Endothelial cell of umbilical vein (primary cell): ENCODE results near the gene WDR86. TPM values are rescaled to one million over a fixed set of nuclear protein-coding genes. Genes with fewer than 3 reads are reported as not detected.

Experiments
- BruUV-seq: library from RNA; stranded (reverse); fragments of 400-500 nt; replicated peaks from 2 replicates; lab custom pipeline; 2021; lab: Mats Ljungman, UMichigan
- CTCF ChIA-PET: fragments of 300-600, 350-600 bp; sonication (Branson Sonifier 250); formaldehyde crosslinking; loops from one replicate; lab custom pipeline; 2021; ENCODE audit warnings: antibody characterized with exemption, inconsistent platforms; lab: Charles Lee
- POLR2A ChIA-PET: fragments of 300-600, 350-600 bp; sonication (Branson Sonifier 250); formaldehyde crosslinking; loops from one replicate; lab custom pipeline; 2021; ENCODE audit warnings: antibody characterized with exemption, inconsistent platforms; lab: Charles Lee
- DNase-seq: peaks from one replicate; pipeline ENCODE4 v3.0.0-alpha.2; 2011; ENCODE audit warnings: low read depth, low spot score
- FAIRE-seq: peaks from 2 replicates; lab custom pipeline; 2011; peaks lifted over from hg19 to GRCh38; lab: Jason Lieb, UNC
- H2AFZ ChIP-seq: 2 replicates; pipeline ENCODE4 v1.6.0; 2012; ENCODE audit warnings: low read depth, low read length, control low read depth, inconsistent platforms
- H3K27ac ChIP-seq: 2 replicates; pipeline ENCODE4 v1.5.1; 2011; ENCODE audit warnings: low read depth, mild to moderate bottlenecking, control low read depth, low read length, moderate library complexity; ENCODE audit not compliant: insufficient read depth
- H3K27me3 ChIP-seq, 2 experiments: 2 replicates each; pipeline versions ENCODE4 v1.6.0 to v1.6.1; 2011; ENCODE audit warnings: low read length in 2 of 2, mixed read lengths in 1 of 2; ENCODE audit not compliant: control insufficient read depth in 2 of 2, insufficient read depth in 2 of 2
- H3K36me3 ChIP-seq, 2 experiments: 2 replicates in 1 of 2; 3 replicates in 1 of 2; pipeline ENCODE4 v1.5.1; 2011; ENCODE audit warnings: low read length in 2 of 2, mild to moderate bottlenecking in 1 of 2, moderate library complexity in 1 of 2; ENCODE audit not compliant: control insufficient read depth in 2 of 2, insufficient read depth in 2 of 2; ENCODE audit errors: extremely low read depth in 1 of 2
- H3K4me1 ChIP-seq: 3 replicates; pipeline ENCODE4 v1.5.1; 2011; ENCODE audit warnings: mild to moderate bottlenecking, low read length; ENCODE audit not compliant: control insufficient read depth, insufficient read depth; ENCODE audit errors: extremely low read depth
- H3K4me2 ChIP-seq: 2 replicates; pipeline ENCODE4 v1.6.1; 2011; ENCODE audit warnings: low read length, control low read depth, mixed read lengths; ENCODE audit not compliant: insufficient read depth
- H3K4me3 ChIP-seq, 3 experiments: fragments of 200-600 bp in 1 of 3; sonication (generic), shearing (Covaris generic) in 1 of 3; replicated peaks in 1 of 3; 2 replicates each; pipeline ENCODE4 v1.5.1; 2011 to 2016; ENCODE audit warnings: control low read depth in 3 of 3, low read length in 3 of 3, mild to moderate bottlenecking in 2 of 3, inconsistent platforms in 1 of 3, low read depth in 1 of 3, moderate library complexity in 1 of 3; ENCODE audit not compliant: insufficient read depth in 1 of 3
- H3K79me2 ChIP-seq: 2 replicates; pipeline ENCODE4 v1.6.0; 2012; ENCODE audit warnings: low read length, inconsistent platforms; ENCODE audit not compliant: control insufficient read depth, insufficient read depth
- H3K9ac ChIP-seq: replicated peaks from 2 replicates; pipeline ENCODE3; 2011; ENCODE audit warnings: low read length, control low read depth; ENCODE audit not compliant: insufficient read depth; ENCODE audit errors: extremely low read depth
- H3K9me1 ChIP-seq: replicated peaks from 3 replicates; pipeline ENCODE4 v1.6.0; 2011; ENCODE audit warnings: mild to moderate bottlenecking, low read length; ENCODE audit not compliant: control insufficient read depth, insufficient read depth; ENCODE audit errors: extremely low read depth
- H3K9me3 ChIP-seq: replicated peaks from 2 replicates; pipeline ENCODE4 v1.5.1; 2012; ENCODE audit warnings: low read length, inconsistent platforms; ENCODE audit not compliant: control insufficient read depth, insufficient read depth
- H4K20me1 ChIP-seq: replicated peaks from 2 replicates; pipeline ENCODE3; 2011; ENCODE audit warnings: mild to moderate bottlenecking, low read length; ENCODE audit not compliant: control insufficient read depth, insufficient read depth; ENCODE audit errors: extremely low read depth
- EZH2 ChIP-seq: IDR thresholded peaks from 2 replicates; pipeline ENCODE4 v1.6.1; 2012; ENCODE audit warnings: borderline replicate concordance, low read depth, mild to moderate bottlenecking, moderate library complexity, low read length, inconsistent platforms; ENCODE audit not compliant: severe bottlenecking
- FOS ChIP-seq: IDR thresholded peaks from 2 replicates; pipeline ENCODE4 v1.6.1; 2011; ENCODE audit warnings: mild to moderate bottlenecking, low read length, moderate library complexity, borderline replicate concordance; ENCODE audit not compliant: insufficient read depth
- GATA2 ChIP-seq: IDR thresholded peaks from 2 replicates; pipeline ENCODE4 v1.7.0; 2011; ENCODE audit warnings: low read depth, mild to moderate bottlenecking, moderate library complexity, mixed read lengths, low read length; ENCODE audit not compliant: insufficient read length, insufficient read depth
- JUN ChIP-seq: IDR thresholded peaks from 2 replicates; pipeline ENCODE4 v1.6.1; 2011; ENCODE audit warnings: borderline replicate concordance, low read depth; ENCODE audit not compliant: insufficient read length, insufficient read depth
- MYC ChIP-seq: IDR thresholded peaks from one replicate; pipeline ENCODE4 v1.6.1; 2011; ENCODE audit warnings: mild to moderate bottlenecking, low read depth, low read length
- POLR2A ChIP-seq: IDR thresholded peaks from 2 replicates; pipeline ENCODE4 v1.6.1; 2012; ENCODE audit warnings: low read depth, mild to moderate bottlenecking, control low read depth, low read length
- POLR2AphosphoS5 ChIP-seq: IDR thresholded peaks from 2 replicates; pipeline ENCODE4 v1.6.1; 2012; ENCODE audit warnings: low read depth, mild to moderate bottlenecking, control low read depth, low read length, moderate library complexity; ENCODE audit not compliant: insufficient read depth
- dilution Hi-C: fragments of 300-500 bp; cut with MboI; formaldehyde crosslinking; loops from one replicate; pipeline ENCODE4 v1.15.0; 2019; ENCODE audit warnings: low sequenced_read_pairs; ENCODE audit not compliant: extremely low pct_ligation_motif_present
- intact Hi-C: fragments of 100-400 bp; cut with micrococcal nuclease; formaldehyde crosslinking; loops from one replicate; pipeline ENCODE4 v1.10.0; 2022
- polyA plus RNA-seq, 4 experiments: library from polyadenylated mRNA; depleted of rRNA in 3 of 4; stranded (reverse) in 3 of 4; unstranded in 1 of 4; fragments of >200 nt; gene quantifications; 2 replicates each; pipeline versions ENCODE4 v1.2.1 to v1.2.3, GENCODE V29; 2011 to 2012; ENCODE audit warnings: missing spikeins in 1 of 4
- total RNA-seq: library from RNA; stranded (reverse); gene quantifications from 2 replicates; pipeline ENCODE4 v1.2.3, GENCODE V29; 2021
- TF ChIP-seq, protein P1 (sequence below), 2 donors: IDR thresholded peaks; 1 replicate in 1 of 2; 2 replicates in 1 of 2; pipeline ENCODE4 v1.5.1; 2011; ENCODE audit warnings: low read length in 2 of 2, mild to moderate bottlenecking in 2 of 2, moderate library complexity in 2 of 2, control low read depth in 1 of 2, inconsistent platforms in 1 of 2, low read depth in 1 of 2; ENCODE audit not compliant: insufficient read depth in 1 of 2; ENCODE audit errors: extremely low read depth in 1 of 2
- TF ChIP-seq, protein P2 (sequence below): IDR thresholded peaks from 2 replicates; pipeline ENCODE4 v1.6.1; 2011; ENCODE audit not compliant: insufficient read depth, insufficient read length

The WDR86 gene
- total and polyA plus RNA-seq, 2 donors (not counting 3 experiments of a cell fraction or from before 2014, with no cell fraction given), result not detected

DNA sequence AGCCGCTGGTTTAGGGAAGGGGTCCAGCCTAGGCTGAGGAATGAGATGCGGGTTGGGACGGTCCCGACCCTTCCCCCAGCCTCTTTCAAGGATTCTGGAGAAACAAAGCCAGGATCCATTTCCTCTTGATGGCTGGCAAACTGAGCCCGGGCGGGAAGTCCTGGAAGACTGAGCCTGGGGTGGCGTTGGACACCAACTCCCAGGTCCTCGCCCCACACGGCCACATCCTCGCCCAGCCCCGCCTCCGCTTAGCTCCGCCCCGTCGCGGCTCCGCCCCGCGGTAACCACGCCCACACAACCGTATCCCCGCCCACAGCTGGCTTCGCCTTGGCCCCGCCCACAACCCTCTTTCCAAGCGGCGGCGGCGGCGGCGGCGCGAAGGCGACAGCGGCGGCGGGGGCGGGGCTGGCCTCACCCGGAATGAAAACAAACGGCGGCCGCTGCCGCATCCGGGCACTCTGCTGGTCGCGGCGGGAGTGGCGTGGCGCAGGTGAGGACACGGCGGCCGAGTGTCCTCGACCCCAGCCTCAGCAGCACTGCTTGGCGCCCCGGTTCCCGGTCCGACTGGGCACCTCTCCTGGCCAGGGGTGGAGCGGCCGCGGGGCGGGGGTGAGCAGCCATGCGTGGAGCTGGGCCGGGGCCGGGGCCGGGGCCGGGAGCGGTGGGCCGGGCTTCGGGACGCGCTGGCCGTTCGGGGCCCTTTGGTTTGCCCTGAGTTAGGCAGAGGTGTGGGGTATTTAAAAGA lies 68.3 kb downstream of the WDR86 start, which contains the start of gene NUB1:
TSS of gene NUB1 (plus strand) at position 456 of the 745 bp plus-strand sequence. CDS start 3,538 bp downstream, outside the sequence.
- Histone ChIP-seq H3K4me2 (peak within 1 kb of the TSS; percentile 100), H3K27ac (peak within 1 kb of the TSS; percentile 53), H3K79me2 (peaks cover 18% of the 10 kb centered on the region), H3K27me3 (peaks cover 8 to 14% of the 10 kb centered on the region in 2 experiments), H3K9me1 (no peaks in the 10 kb centered on the region), H3K36me3 (peaks cover 2 to 5% of the 10 kb centered on the region in 2 experiments), H3K4me3 (peak within 1 kb of the TSS; percentile 97 to 100 (median 100)), H3K9ac (peak within 1 kb of the TSS; percentile 95), H3K9me3 (no peaks in the 10 kb centered on the region), H3K4me1 (peaks cover 15% of the 10 kb centered on the region), H4K20me1 (no peaks in the 10 kb centered on the region), H2AFZ (peak within 1 kb of the TSS; percentile 98)
- ChIA-PET CTCF (interaction anchor here (0.6 to 2.9 kb wide), 7 partner anchors 10 to 107 kb away, joined by 3 to 23 read pairs (median 5); no protein-coding TSS in a partner anchor), POLR2A (interaction anchor here (0.9 kb wide), 2 partner anchors 22 to 114 kb away, joined by 3 read pairs; partner anchors contain the start of gene ABCF2)
- intact Hi-C loops (loop anchor here (1.0 kb wide), 1 partner anchor 114 kb away; the partner anchor contains the start of gene ABCF2), dilution Hi-C loops (no loop called here)
- TF ChIP-seq JUN (no peak), POLR2AphosphoS5 (peak; percentile 88)
- FAIRE-seq, result peak; percentile 42
- no TSS peak for BruUV-seq
- peak; percentile 90 for DNase-seq

DNA sequence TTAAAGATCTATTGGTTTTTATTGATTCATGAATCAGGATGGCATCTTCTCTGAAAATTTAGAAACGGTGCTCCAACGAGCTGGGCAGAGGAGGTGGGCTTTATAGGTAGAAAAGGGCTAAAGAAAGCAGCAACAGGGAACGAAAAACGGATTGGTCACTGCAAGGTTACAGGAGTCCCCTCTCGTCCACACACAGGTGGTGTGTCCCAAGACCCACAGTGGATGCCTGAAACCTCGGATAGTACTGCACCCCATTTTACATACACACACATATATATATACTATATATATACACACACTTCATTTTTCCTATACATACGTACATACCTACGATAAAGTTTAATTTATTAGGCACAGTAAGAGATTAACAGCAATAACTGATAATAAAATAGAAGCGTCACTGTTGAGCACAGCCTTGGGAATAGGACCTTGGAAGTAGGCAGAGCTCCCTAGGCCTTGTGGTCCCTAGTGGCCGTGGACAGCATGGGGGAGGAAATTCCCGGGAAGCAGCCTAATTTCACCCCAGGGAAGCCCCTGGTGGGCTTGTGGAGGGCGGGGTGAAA lies 69.0 kb downstream of the WDR86 start:
- Histone ChIP-seq H3K4me1 (peaks cover 15% of the 10 kb centered on the region), H3K36me3 (peaks cover 0 to 2% of the 10 kb centered on the region in 2 experiments), H3K79me2 (peaks cover 18% of the 10 kb centered on the region), H3K9ac (no peak overlapping the region), H3K4me3 (peak overlapping the region; percentile 23 to 28 (median 27)), H3K9me3 (no peaks in the 10 kb centered on the region), H3K4me2 (peak overlapping the region; percentile 58), H3K27ac (no peak overlapping the region), H4K20me1 (no peaks in the 10 kb centered on the region), H2AFZ (peak overlapping the region; percentile 96), H3K9me1 (no peaks in the 10 kb centered on the region), H3K27me3 (peaks cover 8 to 14% of the 10 kb centered on the region in 2 experiments)
- no TSS peak for BruUV-seq
- POLR2A ChIA-PET, result interaction anchor here (0.9 kb wide), 2 partner anchors 21 to 114 kb away, joined by 3 read pairs; partner anchors contain the start of gene ABCF2
- intact Hi-C loops, result loop anchor here (1.0 kb wide), 1 partner anchor 114 kb away; the partner anchor contains the start of gene ABCF2
- CTCF ChIA-PET, result interaction anchor here (1.3 to 2.9 kb wide), 6 partner anchors 10 to 36 kb away, joined by 3 to 23 read pairs (median 6); no protein-coding TSS in a partner anchor
- TF ChIP-seq, protein P1, sequence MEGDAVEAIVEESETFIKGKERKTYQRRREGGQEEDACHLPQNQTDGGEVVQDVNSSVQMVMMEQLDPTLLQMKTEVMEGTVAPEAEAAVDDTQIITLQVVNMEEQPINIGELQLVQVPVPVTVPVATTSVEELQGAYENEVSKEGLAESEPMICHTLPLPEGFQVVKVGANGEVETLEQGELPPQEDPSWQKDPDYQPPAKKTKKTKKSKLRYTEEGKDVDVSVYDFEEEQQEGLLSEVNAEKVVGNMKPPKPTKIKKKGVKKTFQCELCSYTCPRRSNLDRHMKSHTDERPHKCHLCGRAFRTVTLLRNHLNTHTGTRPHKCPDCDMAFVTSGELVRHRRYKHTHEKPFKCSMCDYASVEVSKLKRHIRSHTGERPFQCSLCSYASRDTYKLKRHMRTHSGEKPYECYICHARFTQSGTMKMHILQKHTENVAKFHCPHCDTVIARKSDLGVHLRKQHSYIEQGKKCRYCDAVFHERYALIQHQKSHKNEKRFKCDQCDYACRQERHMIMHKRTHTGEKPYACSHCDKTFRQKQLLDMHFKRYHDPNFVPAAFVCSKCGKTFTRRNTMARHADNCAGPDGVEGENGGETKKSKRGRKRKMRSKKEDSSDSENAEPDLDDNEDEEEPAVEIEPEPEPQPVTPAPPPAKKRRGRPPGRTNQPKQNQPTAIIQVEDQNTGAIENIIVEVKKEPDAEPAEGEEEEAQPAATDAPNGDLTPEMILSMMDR (IDR thresholded peaks at IDR 0.05; ENCODE audit: extremely low read depth in 1 of 2, insufficient read depth in 1 of 2, low read depth in 1 of 2, low read length in 2 of 2), result no peak
- TF ChIP-seq FOS (no peak), JUN (no peak), MYC (no peak), GATA2 (no peak), POLR2AphosphoS5 (no peak), EZH2 (no peak), POLR2A (no peak)
- TF ChIP-seq, protein P2, sequence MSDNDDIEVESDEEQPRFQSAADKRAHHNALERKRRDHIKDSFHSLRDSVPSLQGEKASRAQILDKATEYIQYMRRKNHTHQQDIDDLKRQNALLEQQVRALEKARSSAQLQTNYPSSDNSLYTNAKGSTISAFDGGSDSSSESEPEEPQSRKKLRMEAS, result no peak
- no peak for FAIRE-seq
- dilution Hi-C loops, result no loop called here
- DNase-seq, result no peak
